Vagina (tissue), 2 donors: ENCODE results near the gene COMMD10.

Source experiments
- CTCF ChIP-seq, 3 experiments: fragments of 450-650 bp in 2 of 3; fragments of 200-600 bp in 1 of 3; sonication (generic) in 1 of 3; IDR thresholded peaks; one replicate each; pipeline ENCODE4 v1.5.1; 2017 to 2019; ENCODE audit warnings: antibody characterized with exemption in 3 of 3, mild to moderate bottlenecking in 2 of 3, moderate library complexity in 2 of 3
- POLR2A ChIP-seq, 2 donors: fragments of 450-650 bp; IDR thresholded peaks; one replicate each; pipeline ENCODE4 v1.6.1; 2017; ENCODE audit warnings: antibody characterized with exemption in 2 of 2, mild to moderate bottlenecking in 2 of 2, moderate library complexity in 2 of 2
- POLR2AphosphoS5 ChIP-seq, 2 donors: sonication (generic); formaldehyde crosslinking; IDR thresholded peaks; one replicate each; pipeline ENCODE4 v1.9.0; 2017; ENCODE audit warnings: antibody characterized with exemption in 2 of 2, mild to moderate bottlenecking in 2 of 2, low read depth in 1 of 2; ENCODE audit not compliant: insufficient read depth in 1 of 2

- TF ChIP-seq CTCF (IDR thresholded peaks at IDR 0.05) (no peak), POLR2A (IDR thresholded peaks at IDR 0.05) (no peak), POLR2AphosphoS5 (IDR thresholded peaks at IDR 0.05; ENCODE audit: insufficient read depth in 1 of 2, low read depth in 1 of 2) (no peak)
Observed at GRCh38 chr5:116265471-116265870, 180.6 kb downstream of the COMMD10 start.
